WERI-Rb-1 (cell line): ENCODE results near the gene PAQR6.
A peak's percentile ranks its signal among the peaks of the same experiment; 100 is the strongest.
"Not testable (repeated sequence)": the region's sequence is repeated elsewhere in the genome, so short reads cannot be mapped to it uniquely, and the experiment has no call there.

Experiments
- DNase-seq: peaks from one replicate; pipeline ENCODE4 v3.0.0-alpha.2; 2020
- H3K27ac ChIP-seq: fragments of 250-450 bp; sonication (Bioruptor Pico); 2 replicates; pipeline ENCODE4 v1.5.1; 2020; ENCODE audit warnings: mild to moderate bottlenecking, moderate library complexity
- H3K27me3 ChIP-seq: fragments of 250-450 bp; sonication (Bioruptor Pico); 2 replicates; pipeline ENCODE4 v1.5.1; 2021; ENCODE audit warnings: mild to moderate bottlenecking, low read depth, moderate library complexity; ENCODE audit not compliant: insufficient read depth, severe bottlenecking
- H3K36me3 ChIP-seq: fragments of 250-450 bp; sonication (Bioruptor Pico); 2 replicates; pipeline ENCODE4 v1.5.1; 2020; ENCODE audit warnings: mild to moderate bottlenecking, moderate library complexity
- H3K4me3 ChIP-seq: 2 replicates; pipeline ENCODE4 v1.5.1; 2011; ENCODE audit warnings: low read depth, mild to moderate bottlenecking, control low read depth, low read length
- H3K9me3 ChIP-seq: fragments of 250-450 bp; sonication (Bioruptor Pico); 2 replicates; pipeline ENCODE4 v1.5.1; 2021; ENCODE audit warnings: mild to moderate bottlenecking, moderate library complexity; ENCODE audit not compliant: severe bottlenecking
- CTCF ChIP-seq: IDR thresholded peaks from 2 replicates; pipeline ENCODE4 v1.5.1; 2011; ENCODE audit warnings: low read depth, mild to moderate bottlenecking, control low read depth, inconsistent platforms, low read length

The PAQR6 gene

DNA sequence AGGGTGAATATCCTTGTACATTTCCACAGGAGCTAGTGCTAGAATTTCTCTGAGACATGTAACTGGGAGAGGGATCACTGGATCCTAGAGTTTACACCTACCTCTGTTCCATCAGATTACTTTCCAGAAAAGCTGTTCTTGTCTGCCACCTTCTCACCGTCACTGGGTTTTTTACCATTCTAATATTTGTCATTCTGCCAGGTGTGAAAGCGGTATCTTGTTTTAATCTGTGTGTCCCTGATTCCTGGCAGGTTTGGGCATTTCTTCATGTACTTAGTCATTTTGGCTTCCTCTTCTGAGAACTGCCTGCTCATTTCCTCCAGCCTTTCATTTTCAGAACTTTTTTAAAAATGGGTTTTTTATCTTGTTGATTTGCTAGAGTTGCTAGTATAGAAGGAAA lies 30.0 kb downstream of the PAQR6 start:
- no peak for TF ChIP-seq CTCF
- DNase-seq: no peak
- Histone ChIP-seq H3K4me3 (no peak overlapping the region), H3K27ac (no peak overlapping the region), H3K36me3 (peaks cover 60% of the 10 kb centered on the region), H3K9me3 (no peaks in the 10 kb centered on the region), H3K27me3 (no peaks in the 10 kb centered on the region)

- not testable (repeated sequence) for H3K27ac ChIP-seq, H3K27me3 ChIP-seq, H3K9me3 ChIP-seq, DNase-seq, H3K4me3 ChIP-seq
- H3K36me3 ChIP-seq: peaks cover 53% of the 10 kb centered on the region
These were observed 31.3 kb downstream of the PAQR6 start for GRCh38 chr1:156216361-156217086.

- no peak for DNase-seq
- peak overlapping the region; percentile 81 for H3K4me3 ChIP-seq
- no peaks in the 10 kb centered on the region for H3K27me3 ChIP-seq
- peak overlapping the region; percentile 98 for H3K27ac ChIP-seq
- no peak for TF ChIP-seq CTCF
- H3K9me3 ChIP-seq: no peaks in the 10 kb centered on the region
- H3K36me3 ChIP-seq: peaks cover 46% of the 10 kb centered on the region
These were observed 33.7 kb downstream of the PAQR6 start for GRCh38 chr1:156214024-156214748.

GRCh38 chr1:156213644-156213966 lies 34.3 kb downstream of the PAQR6 start:
- no peak for DNase-seq

GRCh38 chr1:156212833-156213643 lies 34.8 kb downstream of the PAQR6 start, which contains the start of gene PMF1:
TSS of gene PMF1 (plus strand) at chr1:156213007. CDS start at chr1:156213016, 9 bp downstream.
- H3K27ac ChIP-seq: peak within 1 kb of the TSS; percentile 98
- H3K4me3 ChIP-seq: peak within 1 kb of the TSS; percentile 81
- H3K9me3 ChIP-seq: no peaks in the 10 kb centered on the region
- peaks cover 51% of the 10 kb centered on the region for H3K36me3 ChIP-seq
- H3K27me3 ChIP-seq: no peaks in the 10 kb centered on the region
- peak; percentile 100 for DNase-seq
- no peak for TF ChIP-seq CTCF

More at GRCh38 chr1:156213644-156213966, 34.3 kb downstream of the PAQR6 start:
- H3K4me3 ChIP-seq: peak overlapping the region; percentile 81
- H3K9me3 ChIP-seq: no peaks in the 10 kb centered on the region
- peak overlapping the region; percentile 98 for H3K27ac ChIP-seq
- no peak for TF ChIP-seq CTCF
- no peaks in the 10 kb centered on the region for H3K27me3 ChIP-seq
- H3K36me3 ChIP-seq: peaks cover 52% of the 10 kb centered on the region

GRCh38 chr1:156212130-156212529 lies 35.7 kb downstream of the PAQR6 start:
- H3K36me3 ChIP-seq: peaks cover 56% of the 10 kb centered on the region
- H3K27me3 ChIP-seq: no peaks in the 10 kb centered on the region
- no peak for TF ChIP-seq CTCF
- H3K4me3 ChIP-seq: peak overlapping the region; percentile 81
- H3K9me3 ChIP-seq: no peaks in the 10 kb centered on the region
- H3K27ac ChIP-seq: peak overlapping the region; percentile 98
- no peak for DNase-seq
